ENCODE measurements around the gene DIABLO.

Gene DIABLO

DNA sequence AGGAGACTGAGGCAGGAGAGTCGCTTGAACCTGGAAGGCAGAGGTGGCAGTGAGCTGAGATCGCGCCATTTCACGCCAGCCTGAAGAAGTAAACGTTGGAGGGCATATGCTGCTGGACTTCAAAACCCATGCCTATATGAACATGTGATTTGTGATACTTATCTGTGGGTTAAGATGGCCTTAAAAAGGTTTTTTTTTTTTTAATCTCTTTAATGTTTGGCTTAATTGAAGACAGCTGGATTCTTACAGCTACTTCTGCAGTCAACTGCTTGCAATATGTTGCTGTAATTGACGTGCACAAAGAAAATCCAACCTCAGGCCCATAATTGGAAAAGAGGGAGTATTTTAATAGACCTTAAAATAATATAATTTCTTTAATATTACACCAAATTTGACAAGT, 23.8 kb downstream of the DIABLO start:
- TF ChIP-seq POLR2A (IDR thresholded peaks at IDR 0.05; ENCODE audit: extremely low read depth, insufficient read length): no peak
- TF ChIP-seq, protein P1, sequence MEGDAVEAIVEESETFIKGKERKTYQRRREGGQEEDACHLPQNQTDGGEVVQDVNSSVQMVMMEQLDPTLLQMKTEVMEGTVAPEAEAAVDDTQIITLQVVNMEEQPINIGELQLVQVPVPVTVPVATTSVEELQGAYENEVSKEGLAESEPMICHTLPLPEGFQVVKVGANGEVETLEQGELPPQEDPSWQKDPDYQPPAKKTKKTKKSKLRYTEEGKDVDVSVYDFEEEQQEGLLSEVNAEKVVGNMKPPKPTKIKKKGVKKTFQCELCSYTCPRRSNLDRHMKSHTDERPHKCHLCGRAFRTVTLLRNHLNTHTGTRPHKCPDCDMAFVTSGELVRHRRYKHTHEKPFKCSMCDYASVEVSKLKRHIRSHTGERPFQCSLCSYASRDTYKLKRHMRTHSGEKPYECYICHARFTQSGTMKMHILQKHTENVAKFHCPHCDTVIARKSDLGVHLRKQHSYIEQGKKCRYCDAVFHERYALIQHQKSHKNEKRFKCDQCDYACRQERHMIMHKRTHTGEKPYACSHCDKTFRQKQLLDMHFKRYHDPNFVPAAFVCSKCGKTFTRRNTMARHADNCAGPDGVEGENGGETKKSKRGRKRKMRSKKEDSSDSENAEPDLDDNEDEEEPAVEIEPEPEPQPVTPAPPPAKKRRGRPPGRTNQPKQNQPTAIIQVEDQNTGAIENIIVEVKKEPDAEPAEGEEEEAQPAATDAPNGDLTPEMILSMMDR (IDR thresholded peaks at IDR 0.05; ENCODE audit: low read depth, low read length): no peak
- no peak for DNase-seq (ENCODE audit: low read depth)
- H3K4me3 ChIP-seq (ENCODE audit: low read depth, low read length): no peak overlapping the region

- TF ChIP-seq, protein P1 (IDR thresholded peaks at IDR 0.05; ENCODE audit: low read depth, low read length): no peak
- no peak for TF ChIP-seq POLR2A (IDR thresholded peaks at IDR 0.05; ENCODE audit: extremely low read depth, insufficient read length)
- TF ChIP-seq, protein P2, sequence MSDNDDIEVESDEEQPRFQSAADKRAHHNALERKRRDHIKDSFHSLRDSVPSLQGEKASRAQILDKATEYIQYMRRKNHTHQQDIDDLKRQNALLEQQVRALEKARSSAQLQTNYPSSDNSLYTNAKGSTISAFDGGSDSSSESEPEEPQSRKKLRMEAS (IDR thresholded peaks at IDR 0.05; ENCODE audit: low read depth, low read length): no peak
- no peak for TF ChIP-seq MYC (IDR thresholded peaks at IDR 0.05; ENCODE audit: low read depth, low read length)
- no peak overlapping the region for H3K4me3 ChIP-seq (ENCODE audit: low read depth, low read length)
- DNase-seq (ENCODE audit: low read depth): no peak
Observed at GRCh38 chr12:122201381-122201780, 24.5 kb downstream of the DIABLO start.

- H3K4me3 ChIP-seq (ENCODE audit: low read depth, low read length): no peak overlapping the region
- TF ChIP-seq POLR2A (IDR thresholded peaks at IDR 0.05; ENCODE audit: extremely low read depth, insufficient read length) (no peak), MYC (IDR thresholded peaks at IDR 0.05; ENCODE audit: low read depth, low read length) (no peak)
- TF ChIP-seq, protein P2 (IDR thresholded peaks at IDR 0.05; ENCODE audit: low read depth, low read length): no peak
- TF ChIP-seq, protein P1 (IDR thresholded peaks at IDR 0.05; ENCODE audit: low read depth, low read length): no peak
- DNase-seq (ENCODE audit: low read depth): no peak
Observed at GRCh38 chr12:122200541-122201175, 25.2 kb downstream of the DIABLO start.

- no peak overlapping the region for H3K4me3 ChIP-seq (ENCODE audit: low read depth, low read length)
- TF ChIP-seq POLR2A (IDR thresholded peaks at IDR 0.05; ENCODE audit: extremely low read depth, insufficient read length) (no peak), MYC (IDR thresholded peaks at IDR 0.05; ENCODE audit: low read depth, low read length) (no peak)
- TF ChIP-seq, protein P1 (IDR thresholded peaks at IDR 0.05; ENCODE audit: low read depth, low read length): no peak
- TF ChIP-seq, protein P2 (IDR thresholded peaks at IDR 0.05; ENCODE audit: low read depth, low read length): no peak
- no peak for DNase-seq (ENCODE audit: low read depth)
Observed at GRCh38 chr12:122199484-122200355, 26.1 kb downstream of the DIABLO start.

DNA sequence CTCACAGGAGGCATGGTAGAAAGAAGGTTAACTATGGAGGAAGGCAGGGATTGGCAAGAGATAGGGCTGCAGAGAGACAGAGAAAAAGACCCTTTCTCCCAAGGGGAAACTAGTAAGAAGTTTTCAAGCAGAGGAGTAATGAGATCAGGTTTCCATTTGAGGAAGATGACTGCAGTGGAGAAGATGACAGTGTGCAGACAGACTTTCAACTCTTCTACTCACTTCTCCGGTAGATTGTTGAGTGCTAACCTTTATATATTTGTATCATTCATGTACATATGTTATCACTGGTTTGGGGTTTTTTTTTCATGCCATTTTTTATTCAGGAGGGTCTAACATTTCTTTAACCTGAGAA, 28.3 kb downstream of the DIABLO start:
- DNase-seq (ENCODE audit: low read depth): peak; percentile 53
- no peak overlapping the region for H3K4me3 ChIP-seq (ENCODE audit: low read depth, low read length)
- no peak for TF ChIP-seq POLR2A (IDR thresholded peaks at IDR 0.05; ENCODE audit: extremely low read depth, insufficient read length)
- TF ChIP-seq MYC (IDR thresholded peaks at IDR 0.05; ENCODE audit: low read depth, low read length): no peak
- TF ChIP-seq, protein P1 (IDR thresholded peaks at IDR 0.05; ENCODE audit: low read depth, low read length): no peak
- TF ChIP-seq, protein P2 (IDR thresholded peaks at IDR 0.05; ENCODE audit: low read depth, low read length): no peak

Data from NB4 (cell line).